Astrocyte (in vitro differentiated cells and primary cell): Measurements from ENCODE around the gene LSM2.

Experiments used
- EZH2 ChIP-seq: IDR thresholded peaks from 2 replicates; pipeline ENCODE4 v1.6.1; 2012; ENCODE audit warnings: mild to moderate bottlenecking, low read length, inconsistent platforms; ENCODE audit not compliant: insufficient read depth
- TF ChIP-seq, protein P1 (sequence below): IDR thresholded peaks from 2 replicates; pipeline ENCODE4 v1.5.1; 2011; ENCODE audit warnings: low read depth, mild to moderate bottlenecking, inconsistent platforms, low read length, moderate library complexity; ENCODE audit not compliant: insufficient read depth

- TF ChIP-seq, protein P1, sequence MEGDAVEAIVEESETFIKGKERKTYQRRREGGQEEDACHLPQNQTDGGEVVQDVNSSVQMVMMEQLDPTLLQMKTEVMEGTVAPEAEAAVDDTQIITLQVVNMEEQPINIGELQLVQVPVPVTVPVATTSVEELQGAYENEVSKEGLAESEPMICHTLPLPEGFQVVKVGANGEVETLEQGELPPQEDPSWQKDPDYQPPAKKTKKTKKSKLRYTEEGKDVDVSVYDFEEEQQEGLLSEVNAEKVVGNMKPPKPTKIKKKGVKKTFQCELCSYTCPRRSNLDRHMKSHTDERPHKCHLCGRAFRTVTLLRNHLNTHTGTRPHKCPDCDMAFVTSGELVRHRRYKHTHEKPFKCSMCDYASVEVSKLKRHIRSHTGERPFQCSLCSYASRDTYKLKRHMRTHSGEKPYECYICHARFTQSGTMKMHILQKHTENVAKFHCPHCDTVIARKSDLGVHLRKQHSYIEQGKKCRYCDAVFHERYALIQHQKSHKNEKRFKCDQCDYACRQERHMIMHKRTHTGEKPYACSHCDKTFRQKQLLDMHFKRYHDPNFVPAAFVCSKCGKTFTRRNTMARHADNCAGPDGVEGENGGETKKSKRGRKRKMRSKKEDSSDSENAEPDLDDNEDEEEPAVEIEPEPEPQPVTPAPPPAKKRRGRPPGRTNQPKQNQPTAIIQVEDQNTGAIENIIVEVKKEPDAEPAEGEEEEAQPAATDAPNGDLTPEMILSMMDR = no peak
- TF ChIP-seq EZH2 = no peak
Measured at GRCh38 chr6:31836474-31837368, 30.0 kb upstream of the LSM2 start.
